ENCODE data around the gene TAF11. TPM values are rescaled to one million over a fixed set of nuclear protein-coding genes. Genes with fewer than 3 reads are reported as not detected.

The TAF11 gene
- total RNA-seq, 6 donors from 2014 or later = 15.4 to 35.6 (median 19.3) TPM

DNA sequence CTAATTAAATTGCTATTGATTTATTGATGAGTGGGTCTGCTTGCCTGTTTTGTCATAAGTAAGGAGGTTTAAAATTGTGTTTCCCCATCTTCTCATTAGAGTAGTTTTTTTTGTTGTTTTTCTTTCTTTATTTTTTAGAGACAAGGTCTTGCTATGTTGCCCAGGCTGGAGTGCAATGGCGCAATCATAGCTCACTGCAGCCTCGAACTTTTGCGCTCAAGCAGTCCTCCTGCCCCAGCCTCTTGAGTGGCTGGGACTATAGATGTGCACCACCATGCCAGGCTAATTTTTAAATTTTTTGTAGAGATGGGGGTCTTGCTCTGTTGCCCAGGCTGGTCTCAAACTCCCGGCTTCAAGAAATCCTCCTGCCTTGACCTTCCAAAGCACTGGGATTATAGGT is 32.3 kb upstream of the TAF11 start:
- 80 to 99% methylated on average over 4 of the region's 4 CpGs for WGBS, 2 donors
- TF ChIP-seq, protein P1, sequence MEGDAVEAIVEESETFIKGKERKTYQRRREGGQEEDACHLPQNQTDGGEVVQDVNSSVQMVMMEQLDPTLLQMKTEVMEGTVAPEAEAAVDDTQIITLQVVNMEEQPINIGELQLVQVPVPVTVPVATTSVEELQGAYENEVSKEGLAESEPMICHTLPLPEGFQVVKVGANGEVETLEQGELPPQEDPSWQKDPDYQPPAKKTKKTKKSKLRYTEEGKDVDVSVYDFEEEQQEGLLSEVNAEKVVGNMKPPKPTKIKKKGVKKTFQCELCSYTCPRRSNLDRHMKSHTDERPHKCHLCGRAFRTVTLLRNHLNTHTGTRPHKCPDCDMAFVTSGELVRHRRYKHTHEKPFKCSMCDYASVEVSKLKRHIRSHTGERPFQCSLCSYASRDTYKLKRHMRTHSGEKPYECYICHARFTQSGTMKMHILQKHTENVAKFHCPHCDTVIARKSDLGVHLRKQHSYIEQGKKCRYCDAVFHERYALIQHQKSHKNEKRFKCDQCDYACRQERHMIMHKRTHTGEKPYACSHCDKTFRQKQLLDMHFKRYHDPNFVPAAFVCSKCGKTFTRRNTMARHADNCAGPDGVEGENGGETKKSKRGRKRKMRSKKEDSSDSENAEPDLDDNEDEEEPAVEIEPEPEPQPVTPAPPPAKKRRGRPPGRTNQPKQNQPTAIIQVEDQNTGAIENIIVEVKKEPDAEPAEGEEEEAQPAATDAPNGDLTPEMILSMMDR (IDR thresholded peaks at IDR 0.05) = no peak
- TF ChIP-seq POLR2AphosphoS5 (IDR thresholded peaks at IDR 0.05) (no peak), POLR2A (IDR thresholded peaks at IDR 0.05) (no peak), EP300 (IDR thresholded peaks at IDR 0.05) (no peak)
- Histone ChIP-seq H3K4me1 (peaks cover 9 to 25% (median 11%) of the 10 kb centered on the region in 4 donors), H3K9me3 (no peaks in the 10 kb centered on the region), H3K27me3 (no peaks in the 10 kb centered on the region), H3K36me3 (no peaks in the 10 kb centered on the region), H3K27ac (no peak overlapping the region), H3K4me3 (no peak overlapping the region)
- ATAC-seq (ENCODE audit: low FRiP score in 2 of 2) (no peak), DNase-seq (no peak)

DNA sequence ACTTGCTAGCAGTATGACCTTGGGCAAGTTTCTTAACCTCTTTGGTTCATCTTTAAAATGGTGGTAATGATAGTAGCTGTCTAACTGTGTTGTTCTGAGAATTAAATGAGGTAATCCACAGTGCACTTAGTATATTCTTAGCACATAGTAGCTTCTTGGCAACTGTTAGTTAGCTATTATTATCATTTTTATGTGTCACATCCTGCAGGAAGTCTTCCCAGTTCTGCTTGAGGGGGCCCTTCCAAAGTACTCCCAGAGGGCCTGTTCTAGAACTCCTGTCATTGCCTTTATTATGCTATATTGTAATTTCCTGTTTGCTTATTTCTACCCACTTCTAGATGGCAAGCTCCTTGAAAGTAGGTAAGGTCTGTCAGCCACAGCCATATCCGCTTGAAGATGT is 31.8 kb upstream of the TAF11 start:
- Histone ChIP-seq H3K36me3 (no peaks in the 10 kb centered on the region), H3K9me3 (no peaks in the 10 kb centered on the region), H3K4me3 (no peak overlapping the region), H3K27ac (no peak overlapping the region), H3K4me1 (peaks cover 9 to 25% (median 11%) of the 10 kb centered on the region in 4 donors), H3K27me3 (no peaks in the 10 kb centered on the region)
- WGBS, 2 donors = 95 to 97% methylated on average over 1 of the region's 1 CpG
- ATAC-seq (ENCODE audit: low FRiP score in 2 of 2) (no peak), DNase-seq (no peak)
- no peak for TF ChIP-seq POLR2A (IDR thresholded peaks at IDR 0.05)
- no peak for TF ChIP-seq EP300 (IDR thresholded peaks at IDR 0.05)
- TF ChIP-seq, protein P1 (IDR thresholded peaks at IDR 0.05) = no peak
- no peak for TF ChIP-seq POLR2AphosphoS5 (IDR thresholded peaks at IDR 0.05)

DNA sequence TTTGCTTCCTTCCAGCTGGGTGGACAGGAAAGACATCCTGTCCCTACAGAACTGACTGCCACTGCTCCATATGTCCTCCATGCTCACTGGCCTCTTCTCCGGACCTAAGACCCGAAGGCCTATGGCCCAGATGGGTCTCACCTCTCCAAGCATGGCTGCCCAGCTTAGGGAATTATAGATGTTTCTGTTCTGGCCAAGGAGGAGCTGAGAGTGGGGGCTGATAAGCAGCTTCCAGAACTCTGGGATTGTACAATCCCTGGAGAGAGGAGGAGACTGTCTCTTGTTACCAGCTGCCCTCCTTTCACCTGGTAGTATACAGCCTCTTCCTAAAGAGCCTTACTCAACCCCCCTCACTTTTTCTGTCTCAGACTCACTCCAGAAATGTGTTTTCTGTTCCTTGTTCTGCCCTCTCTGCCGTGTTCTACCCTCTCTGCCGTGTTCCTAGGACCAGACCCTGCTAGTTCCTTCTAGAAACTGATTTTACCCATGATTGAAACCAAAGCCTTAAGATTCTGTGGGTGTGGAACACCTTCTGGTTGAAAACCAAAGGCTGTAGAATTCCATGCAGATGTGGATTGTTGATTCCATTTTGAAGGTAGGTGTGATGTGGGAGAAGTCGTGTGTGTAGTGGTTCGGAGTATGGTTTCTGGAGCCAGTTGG is 29.9 kb upstream of the TAF11 start:
- Histone ChIP-seq H3K9me3 (no peaks in the 10 kb centered on the region), H3K27me3 (no peaks in the 10 kb centered on the region), H3K4me1 (peaks cover 9 to 25% (median 11%) of the 10 kb centered on the region in 4 donors), H3K36me3 (no peaks in the 10 kb centered on the region), H3K27ac (peak overlapping the region in 1 of 4 donors; percentile 30), H3K4me3 (no peak overlapping the region)
- DNase-seq (no peak), ATAC-seq (ENCODE audit: low FRiP score in 2 of 2) (no peak)
- 83 to 86% methylated on average over 6 of the region's 6 CpGs for WGBS, 2 donors
- TF ChIP-seq POLR2AphosphoS5 (IDR thresholded peaks at IDR 0.05) (no peak), EP300 (IDR thresholded peaks at IDR 0.05) (no peak), POLR2A (IDR thresholded peaks at IDR 0.05) (no peak)
- TF ChIP-seq, protein P1 (IDR thresholded peaks at IDR 0.05) = no peak

- DNase-seq = no peak
- Histone ChIP-seq H3K27me3 (no peaks in the 10 kb centered on the region), H3K4me3 (no peak overlapping the region), H3K36me3 (no peaks in the 10 kb centered on the region), H3K9me3 (no peaks in the 10 kb centered on the region), H3K27ac (no peak overlapping the region), H3K4me1 (peaks cover 17 to 28% (median 22%) of the 10 kb centered on the region in 4 donors)
- no peak for ATAC-seq (ENCODE audit: low FRiP score in 2 of 2)
- WGBS, 2 donors = 90 to 92% methylated on average over 4 of the region's 4 CpGs
- TF ChIP-seq, protein P1 (IDR thresholded peaks at IDR 0.05) = no peak
Observed at GRCh38 chr6:34916348-34916967, 28.6 kb upstream of the TAF11 start.

DNA sequence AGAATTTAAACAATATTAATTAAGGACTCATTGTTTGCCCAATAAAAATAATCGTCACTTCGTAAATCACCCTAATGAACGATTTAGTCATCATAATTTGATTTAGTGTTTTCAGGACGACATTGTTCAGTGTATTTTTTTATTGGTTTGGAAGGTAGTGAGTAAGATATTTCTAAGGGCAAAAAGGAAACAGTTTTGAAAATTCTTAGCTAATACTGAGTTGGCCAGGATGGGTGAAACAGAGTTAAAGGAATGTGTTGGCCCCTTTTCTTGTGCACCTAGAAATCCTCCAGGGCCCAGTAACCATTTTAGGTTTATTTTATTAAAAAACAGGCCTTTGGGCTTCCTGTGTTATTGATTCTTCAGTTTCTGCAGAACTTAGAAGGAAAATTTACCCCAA is 26.5 kb upstream of the TAF11 start:
- DNase-seq (no peak), ATAC-seq (ENCODE audit: low FRiP score in 2 of 2) (no peak)
- Histone ChIP-seq H3K4me3 (no peak overlapping the region), H3K27ac (no peak overlapping the region), H3K9me3 (no peaks in the 10 kb centered on the region), H3K36me3 (no peaks in the 10 kb centered on the region), H3K4me1 (peaks cover 17 to 33% (median 24%) of the 10 kb centered on the region in 4 donors), H3K27me3 (no peaks in the 10 kb centered on the region)
- 92 to 96% methylated on average over 4 of the region's 4 CpGs for WGBS, 2 donors
- TF ChIP-seq, protein P1 (IDR thresholded peaks at IDR 0.05) = no peak

All from upper lobe of left lung (tissue), 6 donors.